ENCODE measurements around the gene SLC19A3. TPM values are rescaled to one million over a fixed set of nuclear protein-coding genes. Genes with fewer than 3 reads are reported as not detected.
"Not testable (repeated sequence)": the region's sequence is repeated elsewhere in the genome, so short reads cannot be mapped to it uniquely, and the experiment has no call there.

Gene SLC19A3
- total and polyA plus RNA-seq, 4 donors, result 2.8 to 6.1 (median 4.7) TPM

- Histone ChIP-seq H3K9me3 (ENCODE audit: control insufficient read depth, insufficient read depth, low read length) (no peaks in the 10 kb centered on the region), H3K4me1 (ENCODE audit: control insufficient read depth, insufficient read depth, low read length) (no peaks in the 10 kb centered on the region), H3K36me3 (ENCODE audit: control insufficient read depth, insufficient read depth, low read length) (no peaks in the 10 kb centered on the region), H3K27ac (ENCODE audit: low read depth, low read length) (no peak overlapping the region), H3K4me3 (ENCODE audit: low read depth, low read length) (no peak overlapping the region), H3K27me3 (ENCODE audit: control insufficient read depth, insufficient read depth, low read length) (no peaks in the 10 kb centered on the region)
- 87% methylated on average over 9 of the region's 14 CpGs for WGBS (ENCODE audit: insufficient coverage)
- no peak for DNase-seq (ENCODE audit: low read depth in 4 of 6, low spot score in 6 of 6)
Measured at GRCh38 chr2:227739351-227739750, 21.5 kb upstream of the SLC19A3 start.

- no peak within 1 kb of the TSS for H3K27ac ChIP-seq (ENCODE audit: low read depth, low read length)
Measured at GRCh38 chr2:227728035-227728434, 10.2 kb upstream of the SLC19A3 start, which contains the start of gene SCYGR7. Gene SCYGR7, plus strand, starts transcription at chr2:227728335. Its CDS starts 0 bp downstream, at chr2:227728335.

GRCh38 chr2:227724394-227725039, 6.7 kb upstream of the SLC19A3 start, which contains the start of gene SCYGR6:
Gene SCYGR6, minus strand, starts transcription at chr2:227724757. Its CDS starts 0 bp downstream, at chr2:227724757.
- Histone ChIP-seq H3K27ac (ENCODE audit: low read depth, low read length) (no peak within 1 kb of the TSS), H3K4me1 (ENCODE audit: control insufficient read depth, insufficient read depth, low read length) (no peaks in the 10 kb centered on the region)
- WGBS (ENCODE audit: insufficient coverage), result 96% methylated on average over 5 of the region's 15 CpGs

More at GRCh38 chr2:227728035-227728434, 10.2 kb upstream of the SLC19A3 start, which contains the start of gene SCYGR7:
- no peak for DNase-seq (ENCODE audit: low read depth in 4 of 6, low spot score in 6 of 6)
- Histone ChIP-seq H3K27me3 (ENCODE audit: control insufficient read depth, insufficient read depth, low read length) (no peaks in the 10 kb centered on the region), H3K4me1 (ENCODE audit: control insufficient read depth, insufficient read depth, low read length) (no peaks in the 10 kb centered on the region), H3K9me3 (ENCODE audit: control insufficient read depth, insufficient read depth, low read length) (no peaks in the 10 kb centered on the region), H3K4me3 (ENCODE audit: low read depth, low read length) (no peak within 1 kb of the TSS), H3K36me3 (ENCODE audit: control insufficient read depth, insufficient read depth, low read length) (no peaks in the 10 kb centered on the region)
- no CpG with 5 or more reads among the region's 5 CpGs for WGBS (ENCODE audit: insufficient coverage)

GRCh38 chr2:227722821-227723220, 5.0 kb upstream of the SLC19A3 start:
- not testable (repeated sequence) for H3K4me1 ChIP-seq (ENCODE audit: control insufficient read depth, insufficient read depth, low read length); H3K27ac ChIP-seq (ENCODE audit: low read depth, low read length); DNase-seq (ENCODE audit: low read depth in 4 of 6, low spot score in 6 of 6); H3K9me3 ChIP-seq (ENCODE audit: control insufficient read depth, insufficient read depth, low read length); H3K27me3 ChIP-seq (ENCODE audit: control insufficient read depth, insufficient read depth, low read length); H3K4me3 ChIP-seq (ENCODE audit: low read depth, low read length); H3K36me3 ChIP-seq (ENCODE audit: control insufficient read depth, insufficient read depth, low read length)
- WGBS (ENCODE audit: insufficient coverage), result 89% methylated on average over 3 of the region's 7 CpGs

More at GRCh38 chr2:227724394-227725039, 6.7 kb upstream of the SLC19A3 start, which contains the start of gene SCYGR6:
- no peaks in the 10 kb centered on the region for H3K36me3 ChIP-seq (ENCODE audit: control insufficient read depth, insufficient read depth, low read length)
- H3K27me3 ChIP-seq (ENCODE audit: control insufficient read depth, insufficient read depth, low read length), result no peaks in the 10 kb centered on the region
- H3K4me3 ChIP-seq (ENCODE audit: low read depth, low read length), result no peak within 1 kb of the TSS
- DNase-seq (ENCODE audit: low read depth in 4 of 6, low spot score in 6 of 6), result no peak
- no peaks in the 10 kb centered on the region for H3K9me3 ChIP-seq (ENCODE audit: control insufficient read depth, insufficient read depth, low read length)

GRCh38 chr2:227720680-227721079, 2.9 kb upstream of the SLC19A3 start:
- Histone ChIP-seq H3K4me3 (ENCODE audit: low read depth, low read length) (no peak overlapping the region), H3K36me3 (ENCODE audit: control insufficient read depth, insufficient read depth, low read length) (no peaks in the 10 kb centered on the region), H3K4me1 (ENCODE audit: control insufficient read depth, insufficient read depth, low read length) (peaks cover 18% of the 10 kb centered on the region), H3K9me3 (ENCODE audit: control insufficient read depth, insufficient read depth, low read length) (no peaks in the 10 kb centered on the region), H3K27ac (ENCODE audit: low read depth, low read length) (no peak overlapping the region), H3K27me3 (ENCODE audit: control insufficient read depth, insufficient read depth, low read length) (no peaks in the 10 kb centered on the region)
- no peak for DNase-seq (ENCODE audit: low read depth in 4 of 6, low spot score in 6 of 6)
- WGBS (ENCODE audit: insufficient coverage), result 91% methylated on average over 4 of the region's 4 CpGs

- Histone ChIP-seq H3K27ac (ENCODE audit: low read depth, low read length) (no peak overlapping the region), H3K27me3 (ENCODE audit: control insufficient read depth, insufficient read depth, low read length) (no peaks in the 10 kb centered on the region), H3K36me3 (ENCODE audit: control insufficient read depth, insufficient read depth, low read length) (no peaks in the 10 kb centered on the region), H3K4me3 (ENCODE audit: low read depth, low read length) (no peak overlapping the region), H3K4me1 (ENCODE audit: control insufficient read depth, insufficient read depth, low read length) (peaks cover 18% of the 10 kb centered on the region), H3K9me3 (ENCODE audit: control insufficient read depth, insufficient read depth, low read length) (no peaks in the 10 kb centered on the region)
- no peak for DNase-seq (ENCODE audit: low read depth in 4 of 6, low spot score in 6 of 6)
- 100% methylated on average over 1 of the region's 4 CpGs for WGBS (ENCODE audit: insufficient coverage)
Measured at GRCh38 chr2:227719641-227720040, 1.8 kb upstream of the SLC19A3 start.

GRCh38 chr2:227716501-227716900, 1.3 kb downstream of the SLC19A3 start:
- H3K36me3 ChIP-seq (ENCODE audit: control insufficient read depth, insufficient read depth, low read length), result no peaks in the 10 kb centered on the region
- no peak overlapping the region for H3K27ac ChIP-seq (ENCODE audit: low read depth, low read length)
- H3K4me3 ChIP-seq (ENCODE audit: low read depth, low read length), result no peak overlapping the region
- H3K27me3 ChIP-seq (ENCODE audit: control insufficient read depth, insufficient read depth, low read length), result no peaks in the 10 kb centered on the region
- H3K9me3 ChIP-seq (ENCODE audit: control insufficient read depth, insufficient read depth, low read length), result no peaks in the 10 kb centered on the region
- DNase-seq (ENCODE audit: low read depth in 4 of 6, low spot score in 6 of 6), result no peak
- H3K4me1 ChIP-seq (ENCODE audit: control insufficient read depth, insufficient read depth, low read length), result peaks cover 18% of the 10 kb centered on the region
- no CpG with 5 or more reads among the region's 2 CpGs for WGBS (ENCODE audit: insufficient coverage)

- no CpG with 5 or more reads among the region's 1 CpG for WGBS (ENCODE audit: insufficient coverage)
- Histone ChIP-seq H3K4me1 (ENCODE audit: control insufficient read depth, insufficient read depth, low read length) (peaks cover 14% of the 10 kb centered on the region), H3K27ac (ENCODE audit: low read depth, low read length) (no peak overlapping the region), H3K36me3 (ENCODE audit: control insufficient read depth, insufficient read depth, low read length) (no peaks in the 10 kb centered on the region), H3K27me3 (ENCODE audit: control insufficient read depth, insufficient read depth, low read length) (no peaks in the 10 kb centered on the region), H3K9me3 (ENCODE audit: control insufficient read depth, insufficient read depth, low read length) (no peaks in the 10 kb centered on the region), H3K4me3 (ENCODE audit: low read depth, low read length) (no peak overlapping the region)
- DNase-seq (ENCODE audit: low read depth in 4 of 6, low spot score in 6 of 6), result no peak
Measured at GRCh38 chr2:227713291-227713690, 4.5 kb downstream of the SLC19A3 start.

- no peaks in the 10 kb centered on the region for H3K9me3 ChIP-seq (ENCODE audit: control insufficient read depth, insufficient read depth, low read length)
- WGBS (ENCODE audit: insufficient coverage), result 96% methylated on average over 5 of the region's 7 CpGs
Measured at GRCh38 chr2:227710986-227711385, 6.8 kb downstream of the SLC19A3 start.

GRCh38 chr2:227707390-227707789, 10.4 kb downstream of the SLC19A3 start:
- DNase-seq (ENCODE audit: low read depth in 4 of 6, low spot score in 6 of 6), result no peak

More at GRCh38 chr2:227710986-227711385, 6.8 kb downstream of the SLC19A3 start:
- H3K36me3 ChIP-seq (ENCODE audit: control insufficient read depth, insufficient read depth, low read length), result no peaks in the 10 kb centered on the region
- H3K27ac ChIP-seq (ENCODE audit: low read depth, low read length), result no peak overlapping the region
- H3K4me3 ChIP-seq (ENCODE audit: low read depth, low read length), result no peak overlapping the region
- no peak for DNase-seq (ENCODE audit: low read depth in 4 of 6, low spot score in 6 of 6)
- no peaks in the 10 kb centered on the region for H3K27me3 ChIP-seq (ENCODE audit: control insufficient read depth, insufficient read depth, low read length)
- H3K4me1 ChIP-seq (ENCODE audit: control insufficient read depth, insufficient read depth, low read length), result no peaks in the 10 kb centered on the region

More at GRCh38 chr2:227707390-227707789, 10.4 kb downstream of the SLC19A3 start:
- Histone ChIP-seq H3K4me3 (ENCODE audit: low read depth, low read length) (no peak overlapping the region), H3K27ac (ENCODE audit: low read depth, low read length) (no peak overlapping the region), H3K27me3 (ENCODE audit: control insufficient read depth, insufficient read depth, low read length) (no peaks in the 10 kb centered on the region), H3K9me3 (ENCODE audit: control insufficient read depth, insufficient read depth, low read length) (no peaks in the 10 kb centered on the region), H3K36me3 (ENCODE audit: control insufficient read depth, insufficient read depth, low read length) (no peaks in the 10 kb centered on the region), H3K4me1 (ENCODE audit: control insufficient read depth, insufficient read depth, low read length) (no peaks in the 10 kb centered on the region)
- 100% methylated on average over 3 of the region's 6 CpGs for WGBS (ENCODE audit: insufficient coverage)

Measured in spinal cord (tissue), 10 donors.